HG03108 (cell line): ENCODE measurements around the gene AKAP10.
"Not testable (repeated sequence)": the region's sequence is repeated elsewhere in the genome, so short reads cannot be mapped to it uniquely, and the experiment has no call there.

Experiments used
- ATAC-seq: cut with Tn5 transposase; IDR thresholded peaks from one replicate; pipeline ENCODE4 v1.9.1; 2021; ENCODE audit warnings: moderate library complexity; ENCODE audit not compliant: unreplicated experiment

Gene AKAP10

GRCh38 chr17:19873346-19873745 lies 104.3 kb downstream of the AKAP10 start:
- no peak for ATAC-seq

- ATAC-seq, result no peak
Observed at GRCh38 chr17:19868079-19868395, 109.6 kb downstream of the AKAP10 start.

DNA sequence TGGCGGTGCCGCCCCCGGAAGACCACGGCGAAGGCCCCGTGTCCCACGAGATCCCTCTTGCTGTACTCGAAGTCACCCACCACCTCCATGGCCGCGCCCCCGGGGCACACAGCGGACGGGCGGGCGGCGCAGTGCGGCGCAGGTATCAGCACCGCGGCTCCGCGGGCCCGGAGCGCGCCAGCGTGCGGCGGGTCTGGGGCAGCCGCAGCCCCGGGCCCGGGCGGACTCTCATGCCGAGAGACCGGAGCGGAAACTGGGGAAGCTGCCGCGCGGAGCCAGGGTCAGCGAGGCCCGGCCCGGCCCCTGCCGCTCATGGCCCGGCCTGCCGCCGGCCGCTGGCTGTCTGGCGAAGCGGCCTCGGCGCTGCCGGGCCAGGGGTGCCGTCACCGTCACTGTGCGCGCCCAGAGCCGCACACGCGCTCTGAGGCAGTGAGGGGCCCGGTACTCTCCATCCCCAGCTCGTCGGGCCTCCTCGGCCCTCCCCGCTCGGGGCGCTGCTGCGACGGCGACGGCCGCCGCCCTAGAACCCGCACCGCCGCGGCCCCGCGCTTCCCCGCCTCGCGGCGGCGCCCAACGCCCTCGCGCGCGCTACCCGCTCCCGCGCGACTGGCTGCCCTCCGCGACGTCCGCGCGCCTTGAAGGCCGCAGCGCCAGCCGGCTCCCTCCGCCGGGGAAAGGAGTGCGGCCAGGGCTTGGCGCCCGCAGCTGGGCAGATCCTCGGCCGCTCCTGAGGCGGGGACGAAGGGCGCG lies 110.1 kb downstream of the AKAP10 start, which contains the start of gene ULK2:
Gene ULK2, minus strand, starts transcription at position 608 of the 750 bp plus-strand sequence. Its CDS starts 519 bp downstream, at position 89.
- ATAC-seq, result peak; percentile 43

- peak; percentile 52 for ATAC-seq
Observed at GRCh38 chr17:19867079-19867328, 110.6 kb downstream of the AKAP10 start.

DNA sequence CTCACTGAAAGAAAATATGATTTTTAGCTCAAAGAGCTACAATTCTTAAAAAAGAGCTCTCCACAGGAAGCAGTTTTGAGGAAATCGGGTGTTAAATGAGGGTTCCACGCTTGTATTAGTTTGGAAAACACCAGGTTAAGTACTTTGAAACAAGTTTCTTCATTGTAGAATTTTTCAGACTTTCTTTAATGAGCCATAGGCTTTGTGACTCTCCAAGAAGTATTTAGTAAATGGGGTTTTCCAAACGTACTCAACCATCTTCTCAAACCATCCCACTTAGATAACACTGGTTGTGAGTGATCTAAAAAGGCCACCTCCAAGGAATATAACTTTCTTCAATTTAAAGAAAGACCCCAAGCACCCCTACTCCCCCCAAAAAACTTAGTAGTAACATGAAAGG lies 112.6 kb downstream of the AKAP10 start:
- no peak for ATAC-seq

GRCh38 chr17:19860647-19861177 lies 116.9 kb downstream of the AKAP10 start:
- ATAC-seq, result not testable (repeated sequence)

DNA sequence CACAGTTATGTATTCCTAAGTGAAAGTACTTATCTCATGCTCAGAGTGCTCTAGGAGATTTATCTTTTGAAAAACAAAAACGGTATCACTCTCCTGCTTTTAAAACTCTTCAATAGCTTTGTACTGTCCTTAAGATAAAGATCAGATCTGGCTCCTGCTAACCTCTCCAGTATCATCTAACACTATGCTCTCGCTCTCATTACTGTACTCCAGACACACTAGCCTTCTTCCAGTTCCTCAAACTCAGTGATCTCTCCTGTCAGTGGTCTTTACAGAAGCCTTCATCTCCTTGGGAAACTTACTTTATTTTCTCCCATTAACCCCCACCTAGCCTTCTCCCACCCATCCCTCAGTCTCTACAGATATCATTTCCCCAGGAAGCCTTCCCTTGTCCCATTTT lies 120.0 kb downstream of the AKAP10 start:
- no peak for ATAC-seq
